Measurements from ENCODE around the gene NAT16.
A peak's percentile ranks its signal among the peaks of the same experiment; 100 is the strongest.
"Not testable (repeated sequence)": the region's sequence is repeated elsewhere in the genome, so short reads cannot be mapped to it uniquely, and the experiment has no call there.

The NAT16 gene

DNA sequence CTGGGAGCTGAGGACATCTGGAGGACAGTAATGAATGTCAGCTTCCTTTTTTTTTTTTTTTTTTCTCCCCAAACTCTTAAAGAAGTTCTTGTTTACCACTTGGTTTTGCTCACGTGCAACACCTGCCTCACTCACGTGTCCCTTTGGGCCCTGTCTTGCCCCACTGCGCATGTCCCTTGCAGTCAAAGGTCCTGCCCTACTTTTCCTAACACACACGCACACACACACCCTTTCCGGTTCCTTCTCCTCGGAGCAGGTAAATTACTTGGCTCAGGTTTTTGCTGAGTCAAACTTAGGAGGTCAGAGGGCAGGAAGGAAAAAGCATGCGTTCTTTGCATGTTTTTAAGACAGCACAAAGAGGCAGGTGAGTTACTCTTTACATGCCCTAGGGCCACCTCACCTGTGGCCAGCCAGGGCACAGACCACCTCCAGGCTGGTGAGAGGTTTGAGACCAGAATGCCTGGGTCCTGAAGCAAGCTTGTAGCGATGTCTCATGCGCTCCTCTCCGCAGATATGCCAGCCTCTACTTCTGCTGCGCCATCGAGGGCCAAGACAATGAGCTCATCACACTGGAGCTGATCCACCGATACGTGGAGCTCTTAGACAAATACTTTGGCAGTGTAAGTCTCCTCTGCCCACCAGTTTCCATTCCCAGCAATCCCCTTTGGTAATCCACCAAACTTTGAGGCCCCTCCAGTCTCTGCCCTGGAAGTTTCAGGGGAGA, 23.1 kb downstream of the NAT16 start:
- DNase-seq, result no peak

GRCh38 chr7:101156277-101156676, 23.8 kb downstream of the NAT16 start:
- DNase-seq, result no peak

- no peak for DNase-seq
Observed at GRCh38 chr7:101155303-101155702, 24.8 kb downstream of the NAT16 start.

GRCh38 chr7:101154693-101155102, 25.4 kb downstream of the NAT16 start:
- DNase-seq, result no peak

GRCh38 chr7:101153969-101154692, 26.0 kb downstream of the NAT16 start, which contains the start of gene AP1S1:
Gene AP1S1 (plus strand): TSS chr7:101154476. CDS start chr7:101154515, 39 bp downstream.
- peak; percentile 94 for DNase-seq

GRCh38 chr7:101151908-101152651, 28.0 kb downstream of the NAT16 start:
- DNase-seq, result no peak

DNA sequence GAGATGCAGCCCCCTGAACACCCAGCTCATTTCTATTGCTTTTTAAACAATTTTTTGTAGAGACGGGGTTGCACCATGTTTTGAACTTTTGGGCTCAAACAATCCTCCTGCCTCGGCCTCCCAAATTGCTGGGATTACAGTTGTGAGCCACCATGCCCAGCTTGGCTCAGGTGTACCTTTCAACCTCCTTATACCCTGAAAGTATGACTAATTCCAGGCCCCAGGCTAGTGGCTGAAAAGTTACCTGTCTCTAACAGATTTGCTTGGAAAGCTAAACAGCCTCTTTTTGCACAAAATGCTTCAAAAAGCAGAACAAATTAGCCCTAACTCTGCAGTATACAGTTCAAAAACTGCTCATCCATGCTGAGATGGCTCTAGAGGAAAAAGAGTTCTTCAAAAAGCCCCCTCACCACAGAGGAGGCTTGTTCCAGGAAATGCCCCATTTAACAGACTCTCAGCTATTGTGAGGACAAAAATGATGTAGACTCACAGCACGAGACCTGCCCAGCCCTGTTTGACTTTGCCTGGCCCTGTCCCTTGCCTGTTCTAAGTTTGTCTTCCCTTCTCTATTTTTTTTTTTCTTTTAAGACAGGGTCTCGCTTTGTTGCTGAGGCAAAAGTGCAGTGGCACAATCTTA, 39.2 kb downstream of the NAT16 start:
- no peak for DNase-seq

DNA sequence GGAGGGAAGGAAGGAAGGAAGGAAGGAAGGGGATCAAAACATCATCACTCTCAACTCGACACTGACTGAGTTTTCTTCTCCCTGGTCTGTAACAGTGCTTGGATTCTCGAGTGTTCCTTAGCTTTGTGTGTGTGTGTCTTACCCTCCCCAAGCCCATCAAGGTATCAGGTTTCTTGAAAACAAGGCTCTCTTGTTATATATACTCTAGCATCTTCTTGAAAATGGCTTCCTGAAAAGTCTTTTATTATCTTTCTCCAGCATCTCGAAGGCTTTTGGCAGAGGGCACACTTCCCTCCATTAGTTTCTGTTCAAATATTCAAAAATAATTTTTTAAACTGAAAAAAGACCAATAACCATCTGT, 39.8 kb downstream of the NAT16 start:
- DNase-seq, result no peak

DNA sequence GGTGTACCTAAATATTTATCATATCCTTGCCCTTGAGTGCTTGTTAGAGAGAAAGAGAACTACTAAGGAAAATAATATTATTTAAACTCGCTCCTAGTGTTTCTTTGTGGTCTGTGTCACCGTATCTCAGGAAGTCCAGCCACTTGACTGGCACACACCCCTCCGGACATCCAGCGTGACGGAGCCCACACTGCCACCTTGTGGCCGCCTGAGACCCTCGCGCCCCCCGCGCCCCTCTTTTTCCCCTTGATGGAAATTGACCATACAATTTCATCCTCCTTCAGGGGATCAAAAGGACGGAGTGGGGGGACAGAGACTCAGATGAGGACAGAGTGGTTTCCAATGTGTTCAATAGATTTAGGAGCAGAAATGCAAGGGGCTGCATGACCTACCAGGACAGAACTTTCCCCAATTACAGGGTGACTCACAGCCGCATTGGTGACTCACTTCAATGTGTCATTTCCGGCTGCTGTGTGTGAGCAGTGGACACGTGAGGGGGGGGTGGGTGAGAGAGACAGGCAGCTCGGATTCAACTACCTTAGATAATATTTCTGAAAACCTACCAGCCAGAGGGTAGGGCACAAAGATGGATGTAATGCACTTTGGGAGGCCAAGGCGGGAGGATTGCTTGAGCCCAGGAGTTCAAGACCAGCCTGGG, 41.8 kb downstream of the NAT16 start:
- DNase-seq, result peak; percentile 91

- no peak for DNase-seq
Observed at GRCh38 chr7:101137651-101138212, 42.4 kb downstream of the NAT16 start.

DNA sequence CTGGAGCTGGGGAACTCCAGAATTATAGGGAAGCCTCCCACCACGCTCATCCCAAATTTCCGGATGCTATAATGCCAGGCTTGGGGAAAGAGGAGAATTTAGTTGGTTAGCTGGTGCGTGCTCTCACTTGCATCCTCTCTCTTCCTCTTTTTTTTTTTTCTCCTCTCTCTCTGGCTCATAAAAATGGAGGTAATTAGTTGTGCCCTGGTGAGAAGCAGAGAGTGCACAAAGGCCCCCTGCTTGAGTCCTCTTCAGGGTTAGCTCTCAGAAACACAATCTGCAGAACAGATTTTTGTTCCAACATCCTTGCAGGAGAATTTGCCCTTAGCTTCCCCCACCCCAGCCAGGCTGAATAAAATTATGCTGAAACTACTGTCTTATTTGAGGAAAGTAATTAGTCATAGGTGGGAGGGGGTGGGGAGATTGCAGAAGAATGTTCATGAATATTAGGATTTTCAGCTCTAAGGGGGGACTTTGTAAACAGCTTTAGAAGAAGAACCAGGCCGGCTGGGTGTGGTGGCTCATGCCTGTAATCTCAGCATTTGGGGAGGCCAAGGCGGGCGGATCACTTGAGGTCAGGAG, 45.6 kb downstream of the NAT16 start:
- DNase-seq, result no peak

DNA sequence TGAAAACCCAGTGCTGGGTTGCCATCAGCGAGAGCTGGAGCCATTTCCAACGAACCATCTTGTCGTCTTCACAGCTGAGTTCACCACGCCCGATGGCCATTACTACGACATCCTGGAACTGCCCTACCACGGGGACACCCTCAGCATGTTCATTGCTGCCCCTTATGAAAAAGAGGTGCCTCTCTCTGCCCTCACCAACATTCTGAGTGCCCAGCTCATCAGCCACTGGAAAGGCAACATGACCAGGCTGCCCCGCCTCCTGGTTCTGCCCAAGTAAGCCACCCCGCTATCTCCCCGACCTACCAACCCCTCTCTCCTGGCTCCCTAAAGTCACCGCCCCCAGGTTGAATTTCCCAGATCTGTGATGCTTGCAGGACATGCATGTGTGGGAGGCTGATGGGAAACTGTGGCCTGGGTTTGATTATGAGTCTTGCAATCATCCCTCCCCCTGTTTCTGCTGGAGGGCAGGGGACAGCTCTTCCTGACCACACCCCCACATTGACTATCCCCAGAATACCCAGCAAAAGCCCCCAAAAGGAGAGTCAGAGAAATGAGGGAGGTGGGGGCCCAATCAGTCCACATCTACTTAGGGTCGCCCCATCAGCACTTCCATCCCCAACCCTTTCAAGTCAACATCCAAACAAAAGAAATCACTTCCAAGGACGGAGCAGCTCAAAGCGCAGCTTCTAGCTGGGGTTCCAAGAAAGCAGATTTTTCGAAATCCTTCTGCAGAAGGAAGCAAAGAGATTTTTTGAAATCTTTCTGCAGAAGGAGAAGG, 46.3 kb downstream of the NAT16 start:
- DNase-seq, result no peak

DNA sequence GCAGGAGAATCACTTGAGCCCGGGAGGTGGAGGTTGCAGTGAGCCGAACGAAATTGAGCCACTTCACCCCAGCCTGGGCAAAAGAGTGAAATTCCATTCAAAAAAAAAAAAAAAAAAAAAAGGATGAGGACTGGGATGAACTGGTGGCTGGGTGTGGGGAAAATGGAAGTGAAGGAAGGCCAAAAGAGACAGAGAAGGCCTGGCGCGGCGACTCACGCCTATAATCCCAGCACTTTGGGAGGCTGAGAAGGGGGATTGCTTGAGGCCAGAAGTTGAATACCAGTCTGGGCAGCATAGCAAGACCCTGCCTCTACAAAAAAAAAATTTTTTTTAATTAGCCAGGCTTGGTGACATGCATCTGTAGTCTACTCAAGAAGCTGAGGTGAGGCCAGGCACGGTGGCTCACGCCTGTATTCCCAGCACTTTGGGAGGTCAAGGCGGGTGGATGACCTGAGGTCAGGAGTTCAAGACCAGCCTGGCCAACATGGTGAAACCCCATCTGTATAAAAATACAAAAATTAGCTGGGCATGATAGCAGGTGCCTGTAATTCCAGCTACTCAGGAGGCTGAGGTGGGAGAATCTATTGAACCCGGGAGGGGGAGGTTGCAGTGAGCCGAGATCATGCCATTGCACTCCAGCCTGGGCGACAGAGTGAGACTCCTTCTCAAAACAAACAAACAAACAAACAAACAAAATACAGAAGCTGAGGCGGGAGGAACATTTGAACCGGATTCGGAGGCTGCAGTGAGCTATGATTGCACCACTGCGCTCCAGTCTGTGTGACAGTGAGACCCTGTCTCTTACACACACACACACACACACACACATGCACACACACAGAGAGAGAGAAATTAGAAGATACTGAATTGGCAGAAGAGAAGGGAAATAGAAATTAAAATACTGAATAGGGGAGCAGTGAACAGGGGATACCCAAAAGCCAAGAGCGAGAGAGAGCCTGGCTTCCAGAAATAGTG, 47.2 kb downstream of the NAT16 start:
- not testable (repeated sequence) for DNase-seq

- no peak for DNase-seq
Observed at GRCh38 chr7:101129603-101130117, 50.4 kb downstream of the NAT16 start.

GRCh38 chr7:101128040-101128834, 51.9 kb downstream of the NAT16 start:
- DNase-seq, result no peak

DNA sequence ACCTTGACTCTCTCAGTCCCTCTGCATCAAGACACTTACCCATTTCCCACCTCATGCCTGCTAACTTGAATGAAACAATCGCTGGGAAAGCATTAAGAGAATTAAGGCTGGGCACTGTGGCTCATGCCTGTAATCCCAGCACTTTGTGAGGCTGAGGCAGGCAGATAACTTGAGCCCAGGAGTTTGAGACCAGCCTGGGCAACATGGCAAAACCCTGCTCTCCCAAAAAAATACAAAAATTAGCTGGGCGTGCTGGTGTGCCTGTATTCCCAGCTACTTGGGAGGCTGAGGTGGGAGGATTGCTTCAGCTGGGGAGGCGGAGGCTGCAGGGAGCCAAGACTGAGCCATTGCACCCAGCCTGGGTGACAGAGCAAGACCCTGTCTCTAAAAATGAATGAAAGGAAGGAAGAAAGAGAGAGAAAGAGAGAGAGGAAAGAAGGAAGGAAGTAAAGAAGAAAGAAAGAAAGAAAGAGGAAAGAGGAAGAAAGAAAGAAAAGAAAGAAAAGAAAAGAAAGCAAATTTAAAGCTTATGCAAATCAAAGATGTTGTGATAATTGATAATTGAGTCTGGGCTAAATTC, 52.5 kb downstream of the NAT16 start:
- no peak for DNase-seq

DNA sequence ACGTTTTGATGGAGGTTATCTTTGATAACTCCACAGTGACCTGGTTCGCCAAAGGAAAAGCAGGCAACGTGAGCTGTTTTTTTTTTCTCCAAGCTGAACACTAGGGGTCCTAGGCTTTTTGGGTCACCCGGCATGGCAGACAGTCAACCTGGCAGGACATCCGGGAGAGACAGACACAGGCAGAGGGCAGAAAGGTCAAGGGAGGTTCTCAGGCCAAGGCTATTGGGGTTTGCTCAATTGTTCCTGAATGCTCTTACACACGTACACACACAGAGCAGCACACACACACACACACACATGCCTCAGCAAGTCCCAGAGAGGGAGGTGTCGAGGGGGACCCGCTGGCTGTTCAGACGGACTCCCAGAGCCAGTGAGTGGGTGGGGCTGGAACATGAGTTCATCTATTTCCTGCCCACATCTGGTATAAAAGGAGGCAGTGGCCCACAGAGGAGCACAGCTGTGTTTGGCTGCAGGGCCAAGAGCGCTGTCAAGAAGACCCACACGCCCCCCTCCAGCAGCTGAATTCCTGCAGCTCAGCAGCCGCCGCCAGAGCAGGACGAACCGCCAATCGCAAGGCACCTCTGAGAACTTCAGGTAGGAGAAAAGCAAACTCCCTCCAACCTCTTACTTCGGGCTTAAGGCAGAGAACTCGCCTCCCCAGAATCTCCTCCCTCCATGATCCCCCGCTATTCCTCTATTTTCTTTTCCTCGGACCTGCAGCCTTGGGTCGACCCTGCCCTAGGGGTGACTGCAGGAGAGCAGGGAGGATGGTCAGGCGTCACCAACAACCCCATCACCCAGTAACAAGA, 53.2 kb downstream of the NAT16 start, which contains the start of gene SERPINE1:
TSS of gene SERPINE1 (plus strand) at position 454 of the 809 bp plus-strand sequence. CDS start 1,290 bp downstream, outside the sequence.
- DNase-seq, result peak; percentile 48
